Embryonic facial prominence (tissue), 1 donor: ENCODE measurements around the gene IL17REL.
A peak's percentile ranks its signal among the peaks of the same experiment; 100 is the strongest.
"Not testable (repeated sequence)": the region's sequence is repeated elsewhere in the genome, so short reads cannot be mapped to it uniquely, and the experiment has no call there.

Experiments
- DNase-seq: peaks from one replicate; pipeline ENCODE4 v3.0.0-alpha.2; 2016; ENCODE audit errors: extremely low spot score

The IL17REL gene

DNA sequence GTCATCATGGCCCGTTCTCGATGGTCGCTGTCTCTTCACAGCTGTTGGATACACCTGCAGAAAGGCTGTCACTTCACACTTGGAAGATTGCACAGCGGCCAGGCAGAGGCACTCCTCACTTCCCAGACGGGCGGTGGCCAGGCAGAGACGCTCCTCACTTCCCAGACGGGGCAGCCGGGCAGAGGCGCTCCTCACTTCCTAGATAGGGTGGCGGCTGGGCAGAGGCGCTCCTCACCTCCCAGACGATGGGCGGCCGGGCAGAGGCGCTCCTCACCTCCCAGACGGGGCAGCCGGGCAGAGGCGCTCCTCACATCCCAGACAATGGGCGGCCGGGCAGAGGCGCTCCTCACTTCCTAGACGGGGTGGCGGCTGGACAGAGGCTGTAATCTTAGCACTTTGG lies 22.7 kb downstream of the IL17REL start:
- DNase-seq: not testable (repeated sequence)

- no peak for DNase-seq
These were observed 26.2 kb downstream of the IL17REL start for GRCh38 chr22:49986325-49986724.

- no peak for DNase-seq
These were observed 29.2 kb downstream of the IL17REL start for GRCh38 chr22:49983148-49984042.

DNA sequence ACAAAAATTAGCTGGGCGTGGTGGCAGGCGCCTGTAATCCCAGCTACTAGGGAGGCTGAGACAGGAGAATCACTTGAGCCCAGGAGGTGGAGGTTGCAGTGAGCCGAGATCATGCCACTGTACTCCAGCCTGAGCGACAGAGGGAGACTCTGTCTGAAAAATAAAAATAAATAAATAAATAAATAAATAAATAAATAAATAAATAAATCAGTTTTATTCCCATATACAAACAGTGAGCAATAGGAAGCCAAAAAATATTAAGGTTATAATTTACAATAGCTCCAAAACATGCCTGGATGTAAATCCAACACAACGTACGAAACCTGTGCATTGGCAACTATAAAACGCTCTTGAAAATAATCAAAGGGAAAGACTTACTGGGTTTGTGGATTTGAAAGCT lies 30.8 kb downstream of the IL17REL start:
- DNase-seq: not testable (repeated sequence)

GRCh38 chr22:49979587-49980264 lies 32.8 kb downstream of the IL17REL start:
- no peak for DNase-seq

DNA sequence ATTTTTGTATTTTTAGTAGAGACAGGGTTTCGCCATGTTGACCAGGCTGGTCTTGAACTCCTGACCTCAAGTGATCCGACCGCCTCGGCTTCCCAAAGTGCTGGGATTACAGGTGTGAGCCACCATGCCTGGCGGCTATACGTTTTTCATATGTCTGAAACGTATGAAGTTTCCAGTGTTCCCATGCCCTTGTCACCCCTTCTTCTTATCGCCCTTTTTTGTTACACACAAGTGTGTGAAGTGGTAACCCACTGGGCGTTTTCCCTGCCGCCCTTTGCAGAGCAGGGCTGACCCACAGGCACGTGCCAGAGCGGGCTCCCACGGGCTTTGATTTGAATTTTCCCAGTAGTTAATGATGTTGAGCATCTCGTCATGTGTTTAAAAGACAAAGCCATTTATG lies 35.0 kb downstream of the IL17REL start:
- no peak for DNase-seq

DNA sequence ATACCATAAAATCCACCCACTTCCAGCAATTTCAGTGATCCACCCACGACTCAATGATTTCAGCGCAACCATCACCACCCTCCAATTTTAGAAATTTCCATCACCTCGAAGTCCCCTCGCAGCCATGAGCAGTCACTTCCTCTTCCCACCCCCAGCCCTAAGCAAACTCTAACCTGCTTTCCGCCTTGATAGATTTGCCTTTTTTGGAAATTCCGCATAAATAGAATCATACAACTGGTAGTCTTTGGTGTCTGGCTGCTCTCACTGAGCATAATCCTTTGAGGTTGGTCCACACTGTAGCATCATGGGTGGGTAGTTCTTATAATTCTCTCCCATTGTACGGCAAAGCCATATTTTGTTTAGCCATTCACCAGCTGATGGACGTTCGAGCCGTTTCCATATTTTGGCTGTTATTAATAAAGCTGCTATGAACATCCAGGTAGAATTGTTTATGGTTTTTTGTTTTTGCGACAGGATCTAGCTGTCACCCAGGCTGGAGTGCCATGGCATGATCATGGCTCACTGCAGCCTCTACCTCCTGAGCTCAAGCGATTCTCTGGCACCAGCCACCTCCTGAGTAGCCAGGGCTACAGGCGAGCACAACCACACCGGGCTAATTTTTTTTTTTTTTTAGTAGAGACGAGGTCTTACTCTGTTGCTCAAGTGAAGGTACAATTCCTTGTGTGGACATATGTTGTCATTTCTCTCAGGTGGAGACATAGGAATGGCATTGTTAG lies 36.0 kb downstream of the IL17REL start:
- no peak for DNase-seq

GRCh38 chr22:49975543-49976389 lies 36.8 kb downstream of the IL17REL start:
- no peak for DNase-seq

DNA sequence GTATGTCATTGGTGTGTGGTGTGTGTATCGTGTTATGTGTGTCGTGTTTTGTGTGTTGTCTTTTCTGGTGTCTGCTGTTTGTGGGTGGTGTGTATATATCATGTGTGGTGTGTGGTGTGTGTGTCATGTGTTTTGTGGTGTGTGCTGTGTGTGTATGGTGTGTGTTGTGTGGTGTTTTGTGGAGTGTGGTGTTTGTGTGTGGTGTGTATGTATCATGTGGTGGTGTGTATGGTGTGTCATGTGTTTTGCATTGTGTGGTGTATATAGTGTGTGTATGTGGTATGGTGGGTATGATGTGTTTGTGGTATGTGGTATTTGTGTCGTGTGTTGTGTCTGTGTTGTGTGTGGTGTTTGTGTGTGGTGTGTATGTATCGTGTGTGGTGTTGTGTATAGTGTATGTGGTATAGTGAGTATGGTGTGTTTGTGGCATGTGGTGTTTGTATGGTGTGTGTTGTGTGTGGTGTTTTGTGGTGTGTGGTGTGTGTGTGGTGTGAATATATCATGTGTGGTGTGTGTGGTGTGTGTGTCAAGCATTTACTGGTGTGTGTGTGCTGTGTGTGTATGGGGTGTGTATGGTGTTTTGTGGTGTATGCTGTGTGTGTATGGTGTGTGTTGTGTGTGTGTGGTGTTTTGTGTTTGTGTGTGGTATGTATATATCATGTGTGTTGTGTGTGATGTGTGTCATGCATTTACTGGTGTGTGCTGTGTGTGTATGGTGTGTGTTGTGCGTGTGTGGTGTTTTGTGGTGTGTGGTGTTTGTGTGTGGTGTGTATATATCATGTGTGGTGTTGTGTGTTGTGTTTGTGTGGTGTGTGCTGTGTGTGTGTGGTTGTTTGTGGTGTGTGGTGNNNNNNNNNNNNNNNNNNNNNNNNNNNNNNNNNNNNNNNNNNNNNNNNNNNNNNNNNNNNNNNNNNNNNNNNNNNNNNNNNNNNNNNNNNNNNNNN lies 39.3 kb downstream of the IL17REL start:
- DNase-seq: no peak

DNA sequence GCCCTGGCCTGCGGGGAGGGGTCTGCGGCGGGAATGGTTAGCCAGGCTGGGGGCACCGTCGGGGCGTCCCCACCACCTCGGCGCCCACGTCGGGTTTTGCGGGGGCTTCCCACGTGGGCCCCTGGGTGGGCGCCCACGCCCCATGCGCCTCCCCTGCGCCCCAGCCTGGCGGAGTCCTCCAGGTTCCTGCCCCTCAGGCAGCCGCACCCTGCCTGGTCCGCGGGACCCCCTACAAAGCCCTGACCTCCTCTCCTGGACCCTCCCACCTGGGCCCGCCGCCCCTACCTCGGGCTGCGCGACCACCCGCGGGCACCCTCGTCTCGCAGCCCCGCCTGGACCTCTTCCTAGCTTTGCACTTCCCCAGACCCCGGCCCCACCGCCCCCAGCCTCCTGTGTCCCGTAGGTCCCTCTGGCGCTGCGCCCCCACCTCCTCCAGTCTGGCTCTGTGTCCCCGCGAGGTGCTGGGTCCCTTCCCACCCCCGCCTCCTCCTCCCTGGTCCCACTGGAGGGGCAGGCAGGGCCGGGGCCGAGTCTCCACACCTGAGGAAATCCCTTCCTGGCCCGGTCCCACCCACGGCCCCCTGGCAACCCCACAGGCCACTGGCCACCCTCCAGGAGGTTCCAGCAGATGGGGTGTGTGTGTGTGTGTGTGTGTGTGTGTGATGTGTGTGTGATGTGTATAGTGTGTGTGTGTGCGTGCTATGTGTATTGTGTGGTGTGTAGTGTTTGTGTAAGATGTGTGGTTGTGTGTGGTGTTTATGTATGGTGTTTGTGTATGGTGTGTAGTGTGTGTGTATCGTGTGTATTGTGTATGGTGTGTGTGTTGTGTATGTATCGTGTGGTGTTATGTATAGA lies 40.2 kb downstream of the IL17REL start:
- DNase-seq: no peak

GRCh38 chr22:49971232-49972162 lies 41.1 kb downstream of the IL17REL start:
- no peak for DNase-seq

DNA sequence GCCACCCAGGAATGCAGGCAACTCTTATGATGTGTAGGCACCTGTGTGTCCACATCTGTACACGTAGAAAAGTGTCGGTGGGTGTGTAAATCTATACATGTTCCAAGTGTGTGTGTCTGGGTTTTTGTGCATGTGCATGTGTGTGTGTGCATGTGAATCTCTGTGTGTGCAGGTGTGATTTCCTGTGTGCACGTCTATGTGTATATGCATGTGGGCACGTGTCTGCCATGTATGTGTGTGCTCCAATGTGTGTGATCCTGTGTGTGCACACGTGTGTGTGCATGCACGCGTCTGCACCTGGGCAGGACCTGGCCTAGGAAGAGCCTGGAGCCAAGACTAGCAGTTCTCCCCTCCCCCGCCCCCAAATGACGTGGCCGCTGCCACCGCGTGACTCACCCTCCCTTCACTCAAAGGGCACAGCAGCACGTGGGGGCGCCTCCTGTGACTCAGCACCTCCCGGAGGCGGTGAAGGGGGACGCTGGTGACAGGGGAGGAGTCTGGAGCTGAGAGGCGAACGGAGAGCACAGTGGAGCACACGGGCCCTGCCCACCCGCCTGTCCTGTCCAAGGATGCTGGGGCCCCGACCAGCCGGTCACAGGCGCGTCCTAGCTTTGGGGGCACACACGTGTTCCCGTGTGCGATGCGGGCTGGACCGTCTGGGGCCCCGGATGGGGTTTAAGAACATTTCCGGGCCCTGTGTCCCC lies 41.9 kb downstream of the IL17REL start:
- peak; percentile 45 for DNase-seq

DNA sequence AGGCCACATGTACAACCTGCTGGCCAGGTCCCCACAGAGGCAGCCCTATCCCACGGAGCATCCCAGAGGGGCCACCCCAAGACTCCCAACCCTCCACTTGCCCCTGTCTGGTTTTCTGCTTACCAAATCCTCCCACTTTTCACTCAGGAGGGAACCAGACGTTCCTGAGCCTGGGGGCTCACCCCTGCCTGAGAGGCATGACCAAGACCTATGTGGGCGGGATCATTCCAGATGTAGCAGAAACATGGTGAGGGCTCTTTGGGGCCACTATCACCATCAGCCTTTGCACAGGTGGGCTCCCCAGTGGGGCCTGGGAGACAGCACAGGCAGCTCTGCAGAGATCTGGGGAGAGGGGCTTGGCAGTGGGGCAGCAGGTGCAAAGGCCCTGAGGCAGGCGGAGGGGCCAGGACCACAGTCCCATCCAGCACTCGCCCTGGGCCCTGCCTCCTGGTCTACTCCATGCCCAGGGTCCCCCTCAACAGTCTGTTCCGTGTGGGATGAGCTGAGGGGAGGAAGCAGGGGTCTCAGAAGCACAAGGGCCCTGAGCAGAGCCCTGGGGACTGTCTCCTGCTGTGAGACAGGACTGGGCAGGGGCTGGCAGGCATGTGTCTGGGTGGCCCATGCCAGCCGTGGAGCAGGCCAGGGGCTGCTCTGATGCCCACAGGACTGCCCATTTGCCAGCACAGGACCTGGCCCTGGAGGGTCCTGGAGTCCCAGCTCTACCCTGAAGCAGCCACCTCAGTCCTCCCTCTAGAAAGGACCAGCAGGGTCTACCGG lies 42.6 kb downstream of the IL17REL start:
- DNase-seq: no peak

DNA sequence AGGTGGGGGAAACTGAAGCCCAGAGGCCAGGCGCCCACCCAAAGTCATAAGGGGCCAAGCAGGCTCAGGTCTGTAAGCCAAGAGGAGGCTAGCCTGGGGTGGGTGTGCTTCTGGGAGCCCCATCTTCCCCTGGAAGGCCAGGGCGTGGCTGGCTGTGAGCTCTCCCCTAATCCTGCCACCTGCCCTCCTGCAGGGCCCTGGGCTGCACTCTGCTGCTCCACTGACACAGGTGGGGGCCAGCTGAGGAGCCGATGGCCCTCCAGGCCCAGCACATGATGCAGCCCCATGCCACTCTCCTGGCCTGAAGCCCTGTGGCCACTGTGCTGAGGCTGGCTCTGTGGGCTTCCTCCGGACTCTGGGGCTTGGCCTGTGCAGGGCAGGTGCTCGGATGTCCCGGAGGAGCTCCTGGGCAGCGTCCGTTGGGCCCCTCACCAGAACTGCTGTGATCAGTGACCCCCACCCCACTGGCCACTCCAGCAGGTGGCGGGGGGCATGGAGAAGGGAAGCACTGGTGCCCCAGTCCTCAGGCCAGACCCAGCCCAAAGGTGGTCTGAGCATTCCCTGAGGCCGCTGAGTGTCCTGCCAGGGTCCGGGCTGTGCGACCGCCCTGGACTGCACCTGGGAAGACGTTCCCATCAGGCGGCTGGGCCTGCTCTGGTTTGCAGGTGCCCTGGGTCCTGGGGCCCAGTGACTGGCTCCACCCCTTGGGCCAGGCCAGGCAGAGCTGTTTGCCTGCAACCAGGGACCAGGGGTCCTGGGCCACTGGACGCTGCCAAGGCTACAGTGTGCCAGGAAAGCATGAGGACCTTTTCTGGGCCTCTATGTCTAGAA lies 43.5 kb downstream of the IL17REL start:
- no peak for DNase-seq

DNA sequence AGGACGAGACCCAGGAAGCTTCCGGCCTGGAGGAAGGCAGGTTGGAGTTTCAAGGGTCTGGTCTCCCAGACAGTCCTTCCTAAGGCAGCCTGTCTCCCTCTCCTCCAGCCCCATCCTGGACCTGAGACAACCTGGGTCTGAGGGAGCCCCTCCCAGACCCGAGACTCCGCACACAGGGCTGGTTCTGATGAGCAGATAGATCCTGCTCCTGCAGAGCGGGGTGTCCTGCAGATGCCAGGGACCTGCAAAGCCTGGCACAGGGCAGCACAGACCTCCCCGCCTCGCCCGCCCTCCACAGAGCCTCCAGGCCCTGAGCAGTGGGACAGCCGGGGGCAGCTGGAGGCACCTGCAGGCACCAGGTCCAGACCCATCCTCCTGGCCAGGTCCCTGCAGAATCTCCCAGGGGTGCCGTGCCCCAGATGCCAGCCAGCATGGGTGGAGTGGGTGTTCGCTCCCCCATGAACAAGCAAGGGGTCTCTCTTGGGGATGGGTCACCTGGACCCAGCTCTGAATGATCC lies 44.2 kb downstream of the IL17REL start:
- no peak for DNase-seq
